Measurements from ENCODE around the gene COL1A2.

The COL1A2 gene

DNA sequence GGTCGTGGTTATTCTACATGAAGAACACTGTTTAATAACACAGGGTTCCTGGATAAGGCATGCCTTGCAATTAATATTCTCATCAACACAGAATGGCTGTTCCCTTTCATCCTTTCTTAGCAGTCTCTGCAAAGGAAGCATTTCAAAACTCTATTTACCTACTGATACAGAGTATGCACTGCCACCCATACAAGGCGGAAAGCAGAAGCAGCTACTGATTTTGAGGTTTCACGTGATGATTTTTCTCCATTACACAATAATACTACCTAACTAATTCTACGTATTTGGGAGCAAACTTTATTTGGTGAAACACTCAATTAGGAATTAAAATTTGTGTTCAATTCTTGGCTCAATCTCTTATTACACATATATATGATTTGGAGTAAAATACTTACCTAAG is 43.0 kb upstream of the COL1A2 start:
- H2BK5ac ChIP-seq (ENCODE audit: low read length), result no peak overlapping the region
- no peak overlapping the region for H3K4me3 ChIP-seq (ENCODE audit: low read length in 2 of 2)
- H4K91ac ChIP-seq (ENCODE audit: low read depth, low read length, poor library complexity), result no peak overlapping the region
- no peaks in the 10 kb centered on the region for H3K27me3 ChIP-seq (ENCODE audit: control insufficient read depth in 3 of 3, insufficient read depth in 3 of 3, low read depth in 1 of 3, low read length in 3 of 3)
- no peak overlapping the region for H3K14ac ChIP-seq (ENCODE audit: low read length)
- WGBS, 2 donors (ENCODE audit: extremely low coverage in 2 of 2, insufficient read length in 2 of 2, insufficient replicate concordance in 1 of 2), result no CpG with 5 or more reads among the region's 4 CpGs
- H3K79me1 ChIP-seq (ENCODE audit: low read depth, low read length), result no peaks in the 10 kb centered on the region
- no peak overlapping the region for H2BK12ac ChIP-seq (ENCODE audit: low read length)
- no peak overlapping the region for H2AFZ ChIP-seq (ENCODE audit: low read length)
- H3K4me2 ChIP-seq (ENCODE audit: insufficient read depth, low read length, poor library complexity, severe bottlenecking), result no peak overlapping the region
- no peak overlapping the region for H3K4ac ChIP-seq (ENCODE audit: low read length)
- no peaks in the 10 kb centered on the region for H3K9me3 ChIP-seq (replicated peaks in 1 of 2; ENCODE audit: control insufficient read depth in 2 of 2, insufficient read depth in 1 of 2, low read depth in 1 of 2, low read length in 2 of 2)
- no peak overlapping the region for H4K8ac ChIP-seq (ENCODE audit: low read depth, low read length)
- no peak for DNase-seq (ENCODE audit: low spot score)
- no peak overlapping the region for H2BK15ac ChIP-seq (ENCODE audit: low read length)
- H3K27ac ChIP-seq (replicated peaks; ENCODE audit: low read length), result no peak overlapping the region
- no peak overlapping the region for H2BK120ac ChIP-seq (ENCODE audit: low read depth, low read length)
- no peak overlapping the region for H3K9ac ChIP-seq (ENCODE audit: low read depth, low read length, poor library complexity)
- H3K36me3 ChIP-seq (replicated peaks in 1 of 2; ENCODE audit: control insufficient read depth in 2 of 2, insufficient read depth in 2 of 2, low read length in 2 of 2), result no peaks in the 10 kb centered on the region
- peaks cover 0 to 2% of the 10 kb centered on the region in 2 donors for H3K4me1 ChIP-seq (ENCODE audit: control insufficient read depth in 2 of 2, insufficient read depth in 1 of 2, low read depth in 1 of 2, low read length in 2 of 2)
- H2AK5ac ChIP-seq (ENCODE audit: low read depth, low read length), result no peak overlapping the region
- no peak overlapping the region for H3K18ac ChIP-seq (ENCODE audit: low read length)
- H3K23ac ChIP-seq (ENCODE audit: low read depth, low read length, poor library complexity), result no peak overlapping the region

DNA sequence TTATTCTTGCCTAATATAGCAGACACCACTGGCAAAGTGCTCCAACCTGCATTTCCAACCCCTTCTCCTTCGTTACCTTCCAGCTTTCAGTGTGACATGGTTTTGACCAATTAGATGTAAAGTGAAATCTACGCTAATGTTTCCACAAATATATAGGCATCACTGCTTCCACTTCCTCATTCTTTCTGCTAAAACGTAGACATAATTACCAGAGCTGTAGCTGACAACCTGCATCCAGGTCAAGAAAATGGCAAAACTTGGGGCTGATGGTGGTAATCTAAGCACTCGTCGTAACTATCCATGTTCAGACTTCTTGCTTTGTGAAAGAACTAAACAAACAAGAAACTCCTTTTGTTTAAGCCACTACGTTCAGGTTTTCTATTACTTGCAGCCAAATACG is 41.8 kb upstream of the COL1A2 start:
- no peak overlapping the region for H3K14ac ChIP-seq (ENCODE audit: low read length)

GRCh38 chr7:94354953-94355352 is 39.7 kb upstream of the COL1A2 start:
- Histone ChIP-seq H3K4me2 (ENCODE audit: insufficient read depth, low read length, poor library complexity, severe bottlenecking) (no peak overlapping the region), H3K4me1 (ENCODE audit: control insufficient read depth in 2 of 2, insufficient read depth in 1 of 2, low read depth in 1 of 2, low read length in 2 of 2) (no peaks in the 10 kb centered on the region), H2BK120ac (ENCODE audit: low read depth, low read length) (no peak overlapping the region), H3K36me3 (replicated peaks in 1 of 2; ENCODE audit: control insufficient read depth in 2 of 2, insufficient read depth in 2 of 2, low read length in 2 of 2) (no peaks in the 10 kb centered on the region), H4K8ac (ENCODE audit: low read depth, low read length) (no peak overlapping the region), H4K91ac (ENCODE audit: low read depth, low read length, poor library complexity) (no peak overlapping the region), H2AK5ac (ENCODE audit: low read depth, low read length) (no peak overlapping the region), H2BK15ac (ENCODE audit: low read length) (no peak overlapping the region), H3K9ac (ENCODE audit: low read depth, low read length, poor library complexity) (no peak overlapping the region), H3K27me3 (ENCODE audit: control insufficient read depth in 3 of 3, insufficient read depth in 3 of 3, low read depth in 1 of 3, low read length in 3 of 3) (no peaks in the 10 kb centered on the region), H2AFZ (ENCODE audit: low read length) (no peak overlapping the region), H3K23ac (ENCODE audit: low read depth, low read length, poor library complexity) (no peak overlapping the region), H2BK5ac (ENCODE audit: low read length) (no peak overlapping the region), H3K4me3 (ENCODE audit: low read length in 2 of 2) (no peak overlapping the region), H3K14ac (ENCODE audit: low read length) (no peak overlapping the region), H2BK12ac (ENCODE audit: low read length) (no peak overlapping the region), H3K27ac (replicated peaks; ENCODE audit: low read length) (no peak overlapping the region), H3K18ac (ENCODE audit: low read length) (no peak overlapping the region), H3K79me1 (ENCODE audit: low read depth, low read length) (no peaks in the 10 kb centered on the region), H3K4ac (ENCODE audit: low read length) (no peak overlapping the region), H3K9me3 (replicated peaks in 1 of 2; ENCODE audit: control insufficient read depth in 2 of 2, insufficient read depth in 1 of 2, low read depth in 1 of 2, low read length in 2 of 2) (peaks cover 0 to 11% of the 10 kb centered on the region in 2 donors)
- no peak for DNase-seq (ENCODE audit: low spot score)

More for the DNA sequence above, 41.8 kb upstream of the COL1A2 start:
- H3K9me3 ChIP-seq (replicated peaks in 1 of 2; ENCODE audit: control insufficient read depth in 2 of 2, insufficient read depth in 1 of 2, low read depth in 1 of 2, low read length in 2 of 2), result no peaks in the 10 kb centered on the region
- no peak overlapping the region for H2AFZ ChIP-seq (ENCODE audit: low read length)
- H3K27me3 ChIP-seq (ENCODE audit: control insufficient read depth in 3 of 3, insufficient read depth in 3 of 3, low read depth in 1 of 3, low read length in 3 of 3), result no peaks in the 10 kb centered on the region
- H3K9ac ChIP-seq (ENCODE audit: low read depth, low read length, poor library complexity), result no peak overlapping the region
- H3K27ac ChIP-seq (replicated peaks; ENCODE audit: low read length), result no peak overlapping the region
- H2AK5ac ChIP-seq (ENCODE audit: low read depth, low read length), result no peak overlapping the region
- no CpG with 5 or more reads among the region's 7 CpGs for WGBS, 2 donors (ENCODE audit: extremely low coverage in 2 of 2, insufficient read length in 2 of 2, insufficient replicate concordance in 1 of 2)
- no peak overlapping the region for H2BK12ac ChIP-seq (ENCODE audit: low read length)
- H2BK120ac ChIP-seq (ENCODE audit: low read depth, low read length), result no peak overlapping the region
- H3K4me2 ChIP-seq (ENCODE audit: insufficient read depth, low read length, poor library complexity, severe bottlenecking), result no peak overlapping the region
- no peak overlapping the region for H4K91ac ChIP-seq (ENCODE audit: low read depth, low read length, poor library complexity)
- H3K23ac ChIP-seq (ENCODE audit: low read depth, low read length, poor library complexity), result no peak overlapping the region
- no peak overlapping the region for H3K4me3 ChIP-seq (ENCODE audit: low read length in 2 of 2)
- H3K4me1 ChIP-seq (ENCODE audit: control insufficient read depth in 2 of 2, insufficient read depth in 1 of 2, low read depth in 1 of 2, low read length in 2 of 2), result no peaks in the 10 kb centered on the region
- no peak overlapping the region for H2BK5ac ChIP-seq (ENCODE audit: low read length)
- H2BK15ac ChIP-seq (ENCODE audit: low read length), result no peak overlapping the region
- H3K79me1 ChIP-seq (ENCODE audit: low read depth, low read length), result no peaks in the 10 kb centered on the region
- no peak overlapping the region for H3K18ac ChIP-seq (ENCODE audit: low read length)
- no peak for DNase-seq (ENCODE audit: low spot score)
- H3K4ac ChIP-seq (ENCODE audit: low read length), result no peak overlapping the region
- H4K8ac ChIP-seq (ENCODE audit: low read depth, low read length), result no peak overlapping the region
- no peaks in the 10 kb centered on the region for H3K36me3 ChIP-seq (replicated peaks in 1 of 2; ENCODE audit: control insufficient read depth in 2 of 2, insufficient read depth in 2 of 2, low read length in 2 of 2)

DNA sequence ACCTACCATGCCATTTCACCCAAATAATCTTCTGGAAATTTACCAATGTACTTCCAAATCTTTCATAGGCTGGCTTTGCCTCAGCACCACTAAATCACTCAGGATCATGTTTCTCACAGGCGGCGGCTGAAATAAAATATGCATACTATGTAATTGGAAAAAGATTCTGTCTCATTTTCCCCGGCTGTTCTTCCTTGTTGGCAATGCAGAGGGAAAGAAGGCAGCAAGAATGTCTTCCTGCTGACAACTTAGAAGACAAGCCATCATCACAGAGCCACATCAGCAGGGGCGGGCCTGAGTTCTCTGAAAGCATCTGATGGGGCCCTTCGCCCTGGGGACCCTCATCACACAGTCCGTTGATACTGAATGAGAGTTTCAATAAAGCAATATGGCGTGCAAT is 39.2 kb upstream of the COL1A2 start:
- H3K4me3 ChIP-seq (ENCODE audit: low read length in 2 of 2), result no peak overlapping the region
- no peak overlapping the region for H3K27ac ChIP-seq (replicated peaks; ENCODE audit: low read length)
- no peak overlapping the region for H3K4ac ChIP-seq (ENCODE audit: low read length)
- peaks cover 0 to 11% of the 10 kb centered on the region in 2 donors for H3K9me3 ChIP-seq (replicated peaks in 1 of 2; ENCODE audit: control insufficient read depth in 2 of 2, insufficient read depth in 1 of 2, low read depth in 1 of 2, low read length in 2 of 2)
- WGBS, 2 donors (ENCODE audit: extremely low coverage in 2 of 2, insufficient read length in 2 of 2, insufficient replicate concordance in 1 of 2), result no CpG with 5 or more reads among the region's 7 CpGs
- no peak overlapping the region for H3K14ac ChIP-seq (ENCODE audit: low read length)
- no peak overlapping the region for H3K18ac ChIP-seq (ENCODE audit: low read length)
- no peak overlapping the region for H2AK5ac ChIP-seq (ENCODE audit: low read depth, low read length)
- no peak overlapping the region for H2AFZ ChIP-seq (ENCODE audit: low read length)
- H3K4me2 ChIP-seq (ENCODE audit: insufficient read depth, low read length, poor library complexity, severe bottlenecking), result no peak overlapping the region
- no peak overlapping the region for H4K8ac ChIP-seq (ENCODE audit: low read depth, low read length)
- H3K79me1 ChIP-seq (ENCODE audit: low read depth, low read length), result no peaks in the 10 kb centered on the region
- no peak overlapping the region for H4K91ac ChIP-seq (ENCODE audit: low read depth, low read length, poor library complexity)
- no peaks in the 10 kb centered on the region for H3K36me3 ChIP-seq (replicated peaks in 1 of 2; ENCODE audit: control insufficient read depth in 2 of 2, insufficient read depth in 2 of 2, low read length in 2 of 2)
- no peaks in the 10 kb centered on the region for H3K27me3 ChIP-seq (ENCODE audit: control insufficient read depth in 3 of 3, insufficient read depth in 3 of 3, low read depth in 1 of 3, low read length in 3 of 3)
- no peak for DNase-seq (ENCODE audit: low spot score)
- H3K23ac ChIP-seq (ENCODE audit: low read depth, low read length, poor library complexity), result no peak overlapping the region
- no peak overlapping the region for H3K9ac ChIP-seq (ENCODE audit: low read depth, low read length, poor library complexity)
- H2BK5ac ChIP-seq (ENCODE audit: low read length), result no peak overlapping the region
- no peak overlapping the region for H2BK12ac ChIP-seq (ENCODE audit: low read length)
- H3K4me1 ChIP-seq (ENCODE audit: control insufficient read depth in 2 of 2, insufficient read depth in 1 of 2, low read depth in 1 of 2, low read length in 2 of 2), result no peaks in the 10 kb centered on the region
- H2BK120ac ChIP-seq (ENCODE audit: low read depth, low read length), result no peak overlapping the region
- H2BK15ac ChIP-seq (ENCODE audit: low read length), result no peak overlapping the region

Data from neuronal stem cell (in vitro differentiated cells).